ENCODE measurements around the gene PARD3B.

PARD3B gene

DNA sequence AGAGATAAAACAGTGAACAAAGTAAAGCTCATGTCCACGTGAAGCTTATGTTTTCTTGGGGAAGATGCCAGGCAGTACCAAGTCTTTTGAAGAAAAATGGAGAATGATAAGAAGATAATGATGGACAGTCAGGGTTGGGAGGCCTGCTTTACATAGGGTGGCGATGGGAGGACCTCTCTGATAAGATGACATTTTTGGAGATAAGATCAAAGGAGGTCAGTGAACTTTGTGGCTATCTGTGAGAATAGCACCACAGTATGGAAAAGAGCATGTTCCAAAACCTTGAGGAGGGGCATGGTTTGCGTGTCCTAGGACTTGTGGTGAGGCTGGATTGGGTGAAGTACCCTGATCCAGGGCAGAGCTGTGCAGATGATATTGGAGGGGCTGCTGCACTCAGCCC is 675.3 kb downstream of the PARD3B start:
- H3K4me2 ChIP-seq (ENCODE audit: low read length): no peak overlapping the region
- no peaks in the 10 kb centered on the region for H3K9me3 ChIP-seq (ENCODE audit: control insufficient read depth, insufficient read depth, low read length)
- H3K4me3 ChIP-seq (ENCODE audit: low read length): no peak overlapping the region
- no peaks in the 10 kb centered on the region for H3K79me2 ChIP-seq (ENCODE audit: control insufficient read depth, low read length)
- no peak for TF ChIP-seq EZH2phosphoT487 (IDR thresholded peaks at IDR 0.05; ENCODE audit: borderline replicate concordance, low read length)
- TF ChIP-seq, protein P1, sequence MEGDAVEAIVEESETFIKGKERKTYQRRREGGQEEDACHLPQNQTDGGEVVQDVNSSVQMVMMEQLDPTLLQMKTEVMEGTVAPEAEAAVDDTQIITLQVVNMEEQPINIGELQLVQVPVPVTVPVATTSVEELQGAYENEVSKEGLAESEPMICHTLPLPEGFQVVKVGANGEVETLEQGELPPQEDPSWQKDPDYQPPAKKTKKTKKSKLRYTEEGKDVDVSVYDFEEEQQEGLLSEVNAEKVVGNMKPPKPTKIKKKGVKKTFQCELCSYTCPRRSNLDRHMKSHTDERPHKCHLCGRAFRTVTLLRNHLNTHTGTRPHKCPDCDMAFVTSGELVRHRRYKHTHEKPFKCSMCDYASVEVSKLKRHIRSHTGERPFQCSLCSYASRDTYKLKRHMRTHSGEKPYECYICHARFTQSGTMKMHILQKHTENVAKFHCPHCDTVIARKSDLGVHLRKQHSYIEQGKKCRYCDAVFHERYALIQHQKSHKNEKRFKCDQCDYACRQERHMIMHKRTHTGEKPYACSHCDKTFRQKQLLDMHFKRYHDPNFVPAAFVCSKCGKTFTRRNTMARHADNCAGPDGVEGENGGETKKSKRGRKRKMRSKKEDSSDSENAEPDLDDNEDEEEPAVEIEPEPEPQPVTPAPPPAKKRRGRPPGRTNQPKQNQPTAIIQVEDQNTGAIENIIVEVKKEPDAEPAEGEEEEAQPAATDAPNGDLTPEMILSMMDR (IDR thresholded peaks at IDR 0.05; ENCODE audit: low read depth, low read length, poor library complexity, severe bottlenecking): no peak
- no peak overlapping the region for H3K27ac ChIP-seq (ENCODE audit: low read depth, low read length)
- no peaks in the 10 kb centered on the region for H3K9me2 ChIP-seq (replicated peaks; ENCODE audit: control insufficient read depth, low read length)
- no peaks in the 10 kb centered on the region for H3F3A ChIP-seq (ENCODE audit: control insufficient read depth, insufficient read depth)
- H4K20me1 ChIP-seq (ENCODE audit: control insufficient read depth, insufficient read depth, low read depth, low read length): no peaks in the 10 kb centered on the region
- H3K36me3 ChIP-seq (ENCODE audit: control insufficient read depth, low read length): no peaks in the 10 kb centered on the region
- no peaks in the 10 kb centered on the region for H3K27me3 ChIP-seq (ENCODE audit: control insufficient read depth, low read length)
- no peaks in the 10 kb centered on the region for H3K4me1 ChIP-seq (ENCODE audit: control insufficient read depth, low read length)

DNA sequence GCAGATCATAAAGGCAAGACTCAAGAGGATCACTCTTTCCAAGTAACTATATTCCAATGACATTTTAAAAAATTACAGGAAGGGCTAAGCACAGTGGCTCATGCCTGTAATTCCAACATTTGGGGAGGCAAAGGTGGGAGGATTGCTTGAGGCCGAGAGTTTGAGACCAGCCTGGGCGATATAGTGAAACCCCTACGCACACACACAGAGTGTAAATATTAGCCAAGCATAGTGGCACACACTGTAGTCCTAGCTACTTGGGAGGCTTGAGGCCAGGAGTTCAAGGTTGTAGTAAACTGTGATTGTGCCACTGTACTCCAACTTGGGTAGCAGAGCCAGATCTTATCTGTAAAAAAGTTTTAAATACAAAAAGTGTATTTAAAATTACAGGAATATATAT is 686.8 kb downstream of the PARD3B start:
- Histone ChIP-seq H3K4me1 (ENCODE audit: control insufficient read depth, low read length) (no peaks in the 10 kb centered on the region), H3K9me2 (replicated peaks; ENCODE audit: control insufficient read depth, low read length) (no peaks in the 10 kb centered on the region), H4K20me1 (ENCODE audit: control insufficient read depth, insufficient read depth, low read depth, low read length) (no peaks in the 10 kb centered on the region), H3F3A (ENCODE audit: control insufficient read depth, insufficient read depth) (no peaks in the 10 kb centered on the region), H3K79me2 (ENCODE audit: control insufficient read depth, low read length) (no peaks in the 10 kb centered on the region), H3K4me3 (ENCODE audit: low read length) (no peak overlapping the region), H3K27ac (ENCODE audit: low read depth, low read length) (no peak overlapping the region), H3K36me3 (ENCODE audit: control insufficient read depth, low read length) (no peaks in the 10 kb centered on the region), H3K27me3 (ENCODE audit: control insufficient read depth, low read length) (no peaks in the 10 kb centered on the region), H3K9me3 (ENCODE audit: control insufficient read depth, insufficient read depth, low read length) (no peaks in the 10 kb centered on the region), H3K4me2 (ENCODE audit: low read length) (no peak overlapping the region)
- TF ChIP-seq, protein P1 (IDR thresholded peaks at IDR 0.05; ENCODE audit: low read depth, low read length, poor library complexity, severe bottlenecking): no peak
- TF ChIP-seq EZH2phosphoT487 (IDR thresholded peaks at IDR 0.05; ENCODE audit: borderline replicate concordance, low read length): no peak

DNA sequence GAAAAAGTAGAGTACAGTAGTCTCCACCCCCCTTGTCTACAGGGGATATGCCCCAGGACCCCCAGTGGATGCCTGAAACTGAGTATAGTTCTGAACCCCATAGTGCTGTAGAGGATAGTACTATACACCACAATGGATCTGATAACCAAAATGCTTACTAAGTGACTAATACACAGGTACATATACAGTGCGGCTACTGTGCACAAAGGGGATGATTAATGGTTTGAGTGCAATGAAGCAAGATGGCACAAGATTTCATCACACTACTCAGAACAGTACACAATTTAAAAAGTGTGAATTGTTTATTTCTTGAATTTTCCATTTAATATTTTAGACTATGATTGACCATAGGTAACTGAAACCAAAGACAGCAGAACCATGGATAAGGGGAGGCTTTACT is 690.2 kb downstream of the PARD3B start:
- Histone ChIP-seq H4K20me1 (ENCODE audit: control insufficient read depth, insufficient read depth, low read depth, low read length) (no peaks in the 10 kb centered on the region), H3K4me1 (ENCODE audit: control insufficient read depth, low read length) (no peaks in the 10 kb centered on the region), H3K27ac (ENCODE audit: low read depth, low read length) (no peak overlapping the region), H3K4me2 (ENCODE audit: low read length) (no peak overlapping the region), H3K27me3 (ENCODE audit: control insufficient read depth, low read length) (no peaks in the 10 kb centered on the region), H3K79me2 (ENCODE audit: control insufficient read depth, low read length) (no peaks in the 10 kb centered on the region), H3K4me3 (ENCODE audit: low read length) (no peak overlapping the region), H3K36me3 (ENCODE audit: control insufficient read depth, low read length) (no peaks in the 10 kb centered on the region), H3K9me3 (ENCODE audit: control insufficient read depth, insufficient read depth, low read length) (no peaks in the 10 kb centered on the region), H3F3A (ENCODE audit: control insufficient read depth, insufficient read depth) (no peaks in the 10 kb centered on the region), H3K9me2 (replicated peaks; ENCODE audit: control insufficient read depth, low read length) (no peaks in the 10 kb centered on the region)
- TF ChIP-seq, protein P1 (IDR thresholded peaks at IDR 0.05; ENCODE audit: low read depth, low read length, poor library complexity, severe bottlenecking): no peak
- TF ChIP-seq EZH2phosphoT487 (IDR thresholded peaks at IDR 0.05; ENCODE audit: borderline replicate concordance, low read length): no peak

DNA sequence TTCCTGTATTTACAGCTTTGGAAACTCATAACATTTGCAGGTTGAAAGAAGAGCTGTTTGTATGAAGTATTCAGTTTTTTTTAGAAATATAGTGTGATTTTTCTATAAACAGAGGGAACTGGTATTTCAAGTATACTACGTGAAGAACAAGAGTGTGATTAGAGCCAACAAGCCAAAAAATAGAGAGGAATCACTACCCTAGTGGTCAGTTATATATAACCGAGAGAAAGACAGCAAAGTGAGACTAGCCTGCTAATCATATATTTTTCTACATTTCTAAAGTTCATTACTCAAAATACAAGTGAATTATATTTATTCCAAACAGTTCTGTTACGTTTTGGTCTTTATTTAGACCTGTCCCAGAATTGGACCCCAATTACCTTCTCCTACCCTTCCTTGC is 692.2 kb downstream of the PARD3B start:
- Histone ChIP-seq H3K9me3 (ENCODE audit: control insufficient read depth, insufficient read depth, low read length) (no peaks in the 10 kb centered on the region), H3K79me2 (ENCODE audit: control insufficient read depth, low read length) (no peaks in the 10 kb centered on the region), H3K4me2 (ENCODE audit: low read length) (no peak overlapping the region), H3F3A (ENCODE audit: control insufficient read depth, insufficient read depth) (no peaks in the 10 kb centered on the region), H4K20me1 (ENCODE audit: control insufficient read depth, insufficient read depth, low read depth, low read length) (no peaks in the 10 kb centered on the region), H3K4me3 (ENCODE audit: low read length) (no peak overlapping the region), H3K9me2 (replicated peaks; ENCODE audit: control insufficient read depth, low read length) (no peaks in the 10 kb centered on the region), H3K27me3 (ENCODE audit: control insufficient read depth, low read length) (no peaks in the 10 kb centered on the region), H3K36me3 (ENCODE audit: control insufficient read depth, low read length) (no peaks in the 10 kb centered on the region), H3K27ac (ENCODE audit: low read depth, low read length) (no peak overlapping the region), H3K4me1 (ENCODE audit: control insufficient read depth, low read length) (no peaks in the 10 kb centered on the region)
- no peak for TF ChIP-seq EZH2phosphoT487 (IDR thresholded peaks at IDR 0.05; ENCODE audit: borderline replicate concordance, low read length)
- TF ChIP-seq, protein P1 (IDR thresholded peaks at IDR 0.05; ENCODE audit: low read depth, low read length, poor library complexity, severe bottlenecking): no peak
